GM19035 (cell line): ENCODE results near the gene FUNDC2.
"Not testable (repeated sequence)": the region's sequence is repeated elsewhere in the genome, so short reads cannot be mapped to it uniquely, and the experiment has no call there.

Experiments
- ATAC-seq: cut with Tn5 transposase; IDR thresholded peaks from one replicate; pipeline ENCODE4 v1.9.1; 2021; ENCODE audit not compliant: unreplicated experiment

FUNDC2 gene, protein sequence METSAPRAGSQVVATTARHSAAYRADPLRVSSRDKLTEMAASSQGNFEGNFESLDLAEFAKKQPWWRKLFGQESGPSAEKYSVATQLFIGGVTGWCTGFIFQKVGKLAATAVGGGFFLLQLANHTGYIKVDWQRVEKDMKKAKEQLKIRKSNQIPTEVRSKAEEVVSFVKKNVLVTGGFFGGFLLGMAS

DNA sequence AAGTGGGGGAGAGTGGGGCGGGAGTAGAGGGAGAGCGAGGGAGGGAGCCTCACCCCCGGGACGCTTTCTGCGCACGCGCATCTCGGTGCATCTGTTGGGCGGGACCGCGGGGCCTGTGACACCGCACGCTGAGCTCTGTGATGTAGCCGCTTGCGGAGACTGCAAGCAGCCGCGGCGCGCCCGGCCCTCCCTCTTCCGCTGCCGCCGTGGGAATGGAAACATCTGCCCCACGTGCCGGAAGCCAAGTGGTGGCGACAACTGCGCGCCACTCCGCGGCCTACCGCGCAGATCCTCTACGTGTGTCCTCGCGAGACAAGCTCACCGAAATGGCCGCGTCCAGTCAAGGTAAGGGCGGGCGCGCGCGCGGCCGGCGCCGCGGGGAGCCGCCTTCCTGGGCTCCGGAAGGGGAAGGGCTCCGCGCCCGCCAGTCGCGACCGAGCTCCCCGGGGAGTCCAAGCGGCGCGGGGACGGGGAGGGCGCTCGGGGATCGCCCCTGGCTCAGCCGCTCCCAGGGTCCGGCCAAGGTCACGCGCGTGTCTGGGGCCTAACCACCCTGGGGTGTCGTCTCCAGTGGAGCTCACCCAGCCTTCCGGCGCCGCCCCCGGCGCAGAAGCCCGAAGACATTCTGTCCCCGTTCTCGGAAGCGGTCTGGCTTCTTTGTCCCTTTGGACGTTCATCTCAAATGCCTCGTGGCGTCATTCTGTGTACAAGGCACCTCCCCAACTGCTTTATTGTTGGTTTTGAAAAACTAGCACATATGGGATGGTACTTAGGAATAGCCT lies at the start of gene FUNDC2:
Gene FUNDC2 (plus strand): TSS at position 118 of the 782 bp plus-strand sequence. CDS start 95 bp downstream, at position 213.
- ATAC-seq: peak; percentile 89

DNA sequence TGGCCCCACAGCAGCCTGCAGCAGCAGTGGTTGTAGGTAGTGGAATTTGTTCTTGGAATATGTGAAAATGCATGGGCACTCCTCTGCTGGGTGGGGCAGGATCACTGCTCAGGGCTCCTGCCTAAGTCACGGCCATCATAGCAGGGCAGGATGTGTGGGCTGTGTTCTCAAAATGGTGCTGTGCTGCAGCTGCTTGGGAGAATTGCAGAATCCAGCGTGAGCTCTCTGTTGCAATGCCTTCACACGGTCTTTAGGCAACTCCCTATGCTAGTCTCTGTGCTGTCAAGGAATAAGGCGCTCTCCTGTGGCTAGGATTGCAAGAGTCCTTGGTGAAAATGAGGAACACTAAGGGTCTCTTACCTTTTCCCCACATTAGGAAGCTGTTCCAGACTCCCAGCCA lies 47.0 kb upstream of the FUNDC2 start:
- ATAC-seq: no peak

DNA sequence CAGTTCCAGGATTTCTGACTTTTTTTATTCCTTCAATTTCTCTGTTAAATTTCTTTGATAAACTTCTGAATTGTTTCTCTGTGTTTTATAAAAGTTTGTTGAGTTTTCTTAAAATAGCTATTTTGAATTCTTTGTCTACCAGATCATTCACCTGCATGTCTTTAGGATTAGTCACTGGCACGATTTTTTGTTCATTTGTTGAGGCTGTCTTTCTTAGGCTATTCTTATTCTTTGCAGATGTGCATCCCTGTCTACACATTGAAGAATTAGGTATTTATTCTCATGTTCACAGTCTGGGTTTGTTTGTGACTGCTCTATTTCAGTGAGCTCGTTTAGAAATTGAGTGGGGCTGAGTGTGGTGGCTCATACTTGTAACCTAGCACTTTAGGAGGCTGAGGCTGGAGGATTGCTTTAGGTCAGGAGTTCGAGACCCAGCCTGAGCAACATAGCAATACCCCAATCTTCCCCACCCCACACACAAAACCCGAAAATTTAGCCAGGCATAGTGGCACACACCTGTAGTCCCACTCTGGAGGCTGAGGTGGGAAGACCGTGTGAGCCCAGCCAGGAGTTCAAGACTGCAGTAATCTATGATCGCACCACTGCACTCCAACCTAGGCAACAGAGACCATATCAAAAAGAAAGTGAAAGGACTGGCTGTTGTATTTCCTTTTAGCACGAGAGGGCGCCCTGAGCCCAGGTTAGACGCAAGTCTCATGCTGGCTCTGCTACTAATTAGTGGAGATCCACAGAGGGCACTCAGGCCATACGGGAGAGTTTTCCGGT lies 46.1 kb upstream of the FUNDC2 start:
- ATAC-seq: peak; percentile 87

DNA sequence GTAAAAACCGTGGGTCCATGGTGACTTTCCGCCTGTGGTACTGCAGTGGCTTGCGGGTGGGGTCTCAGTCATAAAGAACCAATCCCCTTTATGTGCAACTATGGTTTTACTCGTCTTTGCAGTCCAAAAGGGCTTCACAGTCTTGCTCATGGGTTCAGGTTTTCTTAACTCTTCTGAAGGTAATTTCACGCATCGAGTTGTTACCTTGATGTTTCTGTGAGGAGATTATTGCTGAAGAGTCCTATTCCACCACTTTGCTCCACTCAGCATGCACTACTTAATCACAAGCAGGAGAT lies 45.6 kb upstream of the FUNDC2 start:
- ATAC-seq: no peak

DNA sequence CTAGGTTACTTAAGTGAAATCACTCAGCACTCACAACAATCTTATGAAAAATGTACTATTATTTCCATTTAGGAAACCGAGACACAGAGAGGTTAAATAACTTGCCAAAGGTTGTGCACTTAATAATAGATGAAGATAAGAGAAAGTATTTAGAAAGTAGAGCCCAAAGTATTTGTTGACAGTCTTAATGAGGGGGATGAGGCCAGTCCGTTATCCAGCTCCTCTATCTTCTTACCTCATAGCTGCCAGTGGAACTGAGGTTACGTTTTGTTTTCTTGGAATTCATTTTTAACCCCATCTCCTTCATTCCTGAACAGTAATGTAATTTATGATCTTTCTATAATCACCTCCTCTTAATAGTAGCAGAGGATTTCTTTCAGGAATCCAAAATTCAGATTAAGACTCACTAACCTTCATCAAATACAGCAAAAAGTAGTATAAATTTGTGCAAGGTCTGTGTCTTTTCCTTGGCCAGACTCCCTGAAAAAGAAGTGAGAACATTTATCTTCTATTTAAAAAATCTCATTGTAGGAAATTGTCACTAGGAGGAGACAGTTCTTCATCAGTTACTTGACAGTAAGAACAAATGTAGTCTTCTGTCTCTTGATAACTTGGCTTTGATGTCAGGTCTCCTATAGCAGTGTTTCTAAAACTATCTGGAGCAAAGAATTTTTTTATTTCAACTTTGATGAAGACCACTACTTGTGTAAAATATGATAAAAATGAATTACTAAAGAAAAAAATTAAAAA lies 39.6 kb upstream of the FUNDC2 start:
- ATAC-seq: no peak

DNA sequence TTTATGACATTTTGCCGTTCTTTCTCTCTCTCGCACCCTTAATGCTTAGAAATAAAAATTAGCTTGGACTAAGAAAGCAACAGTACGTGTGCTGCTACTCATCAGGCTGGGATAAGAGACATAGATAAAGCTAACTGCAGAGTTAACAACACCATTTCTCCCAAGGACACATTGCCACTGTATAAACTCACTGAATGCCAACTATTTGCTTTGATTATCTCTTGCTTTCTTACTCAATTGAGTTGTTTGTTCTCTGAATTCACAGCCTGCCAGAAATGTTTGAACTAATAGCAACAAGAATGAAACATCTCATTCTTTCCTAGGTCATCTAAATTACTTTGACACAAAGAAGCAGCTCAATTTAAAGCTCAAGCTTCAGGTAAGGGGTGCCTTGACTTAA lies 38.7 kb upstream of the FUNDC2 start:
- no peak for ATAC-seq

DNA sequence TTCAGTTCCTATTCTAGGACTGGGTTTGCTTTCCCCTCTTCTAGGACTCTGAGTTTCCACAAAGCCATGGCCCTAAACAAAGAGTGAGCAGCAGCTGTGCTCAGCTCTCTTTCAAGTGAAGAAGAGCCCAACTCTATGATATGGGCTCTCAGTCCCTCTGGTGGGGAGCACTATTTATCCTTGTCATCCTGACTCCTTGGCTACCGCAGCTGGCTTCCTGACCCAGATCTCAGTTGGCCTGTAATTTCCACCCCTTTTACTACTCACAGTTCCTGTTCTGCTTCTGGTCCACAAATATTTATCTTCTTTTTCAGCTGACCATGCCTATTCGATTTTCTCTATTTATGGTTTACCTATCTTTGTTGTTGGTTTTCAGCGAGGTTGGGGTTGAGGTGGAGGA lies 37.9 kb upstream of the FUNDC2 start:
- ATAC-seq: no peak

DNA sequence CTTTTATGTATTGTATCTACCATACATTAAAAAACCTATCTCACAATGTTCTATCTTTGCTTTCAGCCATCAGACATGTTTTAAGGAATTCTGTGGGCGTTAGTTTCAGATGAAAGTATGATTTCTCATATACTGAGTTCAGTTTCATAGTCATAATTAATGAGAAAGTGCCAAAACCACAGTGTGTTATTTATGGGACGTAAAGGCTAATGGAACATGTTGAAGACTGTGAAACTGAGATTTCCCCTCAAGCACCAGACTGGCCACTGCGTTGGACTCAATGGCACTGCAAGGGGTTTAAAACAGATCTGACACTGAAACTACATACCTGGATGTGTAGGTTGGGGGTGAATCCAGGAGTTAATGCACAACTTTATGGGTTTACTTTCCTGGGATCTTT lies 36.1 kb upstream of the FUNDC2 start:
- ATAC-seq: no peak

DNA sequence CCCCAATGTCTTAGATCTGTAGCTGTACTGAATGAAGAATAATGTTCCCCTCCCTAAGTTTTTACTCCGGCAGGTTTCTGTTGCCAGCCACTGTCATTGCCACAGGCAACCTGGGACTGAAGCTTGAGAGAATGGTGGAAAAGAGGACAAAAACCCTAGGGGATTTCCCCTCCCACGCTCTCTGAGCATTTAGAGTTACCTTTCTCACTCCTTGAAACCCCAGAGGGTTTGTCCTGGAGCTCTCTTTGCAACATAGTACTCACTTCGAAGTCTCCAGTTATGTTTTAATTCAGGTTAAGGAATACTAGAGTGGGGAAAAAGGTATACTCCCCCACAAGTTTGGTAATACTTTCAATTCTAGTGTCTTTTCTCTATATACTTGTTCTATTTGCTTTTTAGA lies 35.6 kb upstream of the FUNDC2 start:
- ATAC-seq: no peak

DNA sequence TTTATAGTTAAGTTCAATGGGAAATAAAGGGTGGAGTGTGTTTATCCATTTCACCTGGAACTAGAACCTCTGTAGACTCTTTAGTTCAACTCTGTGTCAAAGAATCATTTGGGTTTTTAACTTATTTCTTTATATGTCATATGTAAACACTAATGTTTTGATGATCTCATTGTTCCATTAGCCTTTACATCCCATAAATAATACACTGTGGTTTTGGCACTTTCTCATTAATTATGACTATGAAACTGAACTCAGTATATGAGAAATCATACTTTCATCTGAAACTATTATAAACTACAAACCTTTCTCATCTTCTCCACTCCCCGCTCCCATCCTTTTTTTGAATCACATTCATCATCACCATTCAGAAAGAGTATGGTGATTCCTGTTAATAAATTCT lies 35.2 kb upstream of the FUNDC2 start:
- ATAC-seq: no peak

DNA sequence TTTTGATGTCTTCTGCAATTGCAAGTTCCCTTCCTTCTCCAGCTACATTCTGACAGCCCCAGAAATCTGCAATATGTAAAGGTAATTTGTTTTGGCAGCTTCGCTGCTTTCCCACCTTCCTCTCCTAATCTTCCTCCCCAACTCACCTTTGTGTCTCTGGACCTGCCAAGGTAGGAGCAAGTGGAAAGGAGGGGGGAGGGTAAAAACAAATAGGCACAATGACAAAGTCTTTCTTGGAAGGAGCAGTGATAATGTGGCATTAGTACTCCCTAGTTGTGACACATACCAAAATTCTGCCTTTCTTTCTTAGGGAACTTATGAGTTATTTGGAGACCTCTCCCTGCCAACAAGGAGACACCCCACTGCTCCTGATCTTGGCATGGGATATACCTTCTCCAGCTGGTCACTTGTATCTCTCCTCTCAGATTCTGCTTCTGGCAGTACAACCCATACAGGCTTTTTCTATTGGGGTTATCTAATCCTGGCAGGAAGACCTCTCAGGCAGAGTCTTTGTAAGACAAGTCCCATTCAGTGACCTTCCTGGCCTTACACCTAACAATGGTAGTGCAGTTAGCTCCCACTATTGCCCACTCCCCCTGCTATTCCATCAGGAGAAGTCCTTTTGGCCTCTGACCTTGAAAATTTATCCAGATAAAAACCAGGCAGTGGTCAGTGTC lies 28.3 kb upstream of the FUNDC2 start:
- ATAC-seq: no peak

DNA sequence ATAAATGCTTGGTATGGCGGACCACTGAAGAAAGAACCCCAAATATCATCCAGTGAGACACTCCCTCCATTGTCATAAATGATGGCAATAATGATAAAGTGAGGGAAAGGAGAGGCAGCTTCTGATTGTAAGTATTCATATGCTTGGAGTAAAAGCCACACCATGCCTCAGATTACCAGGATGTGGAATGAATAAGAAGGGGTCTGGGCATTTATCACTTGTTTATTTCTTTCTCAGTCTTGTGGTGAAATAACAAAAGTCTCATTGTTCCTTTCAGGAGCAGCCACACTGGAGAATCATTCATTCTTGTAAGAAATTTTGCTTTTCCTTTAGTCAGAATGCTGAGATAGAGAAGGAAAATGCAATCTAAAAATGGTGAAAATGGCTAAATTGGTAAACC lies 25.8 kb upstream of the FUNDC2 start:
- no peak for ATAC-seq

DNA sequence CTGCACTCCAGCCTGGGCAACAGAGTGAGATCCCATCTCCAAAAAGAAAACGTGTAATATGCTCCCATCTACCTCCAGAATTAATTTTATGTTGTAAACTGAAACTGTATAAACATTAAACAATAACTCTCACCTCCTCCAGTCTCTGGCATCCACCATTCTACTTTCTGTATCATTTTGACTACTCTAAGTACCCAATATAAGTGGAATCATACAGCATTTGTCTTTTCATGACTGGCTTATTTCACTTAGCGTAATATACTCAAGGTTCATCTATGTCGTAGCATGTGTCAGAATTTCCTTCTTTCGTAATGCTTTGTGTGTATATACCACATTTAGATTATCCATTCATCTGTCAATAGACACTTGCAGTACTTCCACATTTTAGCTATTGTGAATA lies 24.8 kb upstream of the FUNDC2 start:
- no peak for ATAC-seq

DNA sequence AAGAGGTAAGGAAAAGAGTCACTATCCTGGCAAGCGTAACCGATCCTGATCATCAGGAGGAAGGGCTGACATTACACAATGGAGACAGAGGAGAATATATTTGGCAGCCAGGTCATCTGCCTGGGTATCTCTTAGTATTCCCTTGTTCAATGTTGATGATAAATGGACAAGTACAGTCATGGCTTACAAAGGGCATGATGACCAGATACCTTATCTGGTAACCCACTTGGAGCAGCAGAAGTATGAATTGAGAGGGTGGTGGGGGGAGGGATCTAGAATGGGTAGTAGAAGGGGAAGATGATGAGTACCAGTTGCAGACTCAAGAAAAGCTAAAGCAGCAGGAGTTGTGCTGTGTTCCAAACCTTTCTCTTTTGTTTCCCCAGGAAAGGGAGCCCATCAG lies 21.5 kb upstream of the FUNDC2 start:
- no peak for ATAC-seq

DNA sequence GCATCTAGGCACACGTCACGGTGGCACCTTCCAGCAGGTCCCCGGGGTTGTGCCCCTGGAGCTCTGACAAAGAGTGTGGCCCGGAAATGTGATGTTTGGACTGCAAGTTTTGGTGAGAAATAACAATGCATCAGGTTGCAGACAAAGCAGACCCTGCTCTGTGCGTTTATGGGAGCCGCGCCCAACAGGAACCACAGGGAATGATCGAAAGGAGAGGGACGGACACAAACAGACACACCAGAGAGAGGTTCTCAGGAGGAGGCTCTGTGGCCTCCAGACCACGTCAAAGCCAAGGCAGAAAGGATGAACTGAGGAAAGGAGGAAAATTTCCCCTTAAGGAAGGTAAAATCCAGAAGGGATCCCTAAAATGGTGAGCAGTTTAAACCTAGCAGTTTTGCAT lies 20.3 kb upstream of the FUNDC2 start:
- ATAC-seq: not testable (repeated sequence)

DNA sequence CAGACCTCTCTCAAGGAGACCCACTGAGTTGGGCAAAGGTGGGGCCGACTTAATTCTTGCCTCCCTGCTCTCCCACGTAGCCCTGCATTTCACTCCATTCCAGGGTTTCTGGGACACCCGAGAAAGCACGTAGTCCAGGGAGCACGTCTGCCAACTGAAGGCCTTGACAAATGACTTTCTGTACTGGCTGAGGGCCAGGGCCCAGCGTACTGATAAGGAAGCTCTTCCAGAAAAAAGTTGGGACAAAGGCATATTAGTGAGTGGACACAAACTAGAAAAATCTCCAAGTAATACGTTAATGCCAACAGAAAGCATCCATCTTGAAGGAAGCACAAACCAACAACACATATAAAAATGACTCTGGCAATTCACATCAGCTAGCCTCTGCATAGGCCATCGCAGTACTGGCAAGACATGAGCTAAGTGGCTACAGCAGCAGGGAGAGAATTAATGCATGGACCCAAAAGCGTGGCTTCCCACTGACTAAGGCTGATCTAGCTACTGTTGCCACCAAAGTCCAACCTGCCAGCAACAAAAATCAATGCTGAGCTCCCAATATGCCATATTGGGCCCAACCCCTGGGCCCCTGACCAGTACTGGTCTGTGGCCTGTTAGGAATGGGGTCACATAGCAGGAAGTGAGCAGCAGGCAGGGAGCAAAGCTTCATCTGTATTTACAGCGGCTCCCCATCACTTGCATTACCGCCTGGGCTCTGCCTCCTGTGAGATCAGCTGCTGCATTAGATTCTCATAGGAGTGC lies 19.6 kb upstream of the FUNDC2 start:
- not testable (repeated sequence) for ATAC-seq

DNA sequence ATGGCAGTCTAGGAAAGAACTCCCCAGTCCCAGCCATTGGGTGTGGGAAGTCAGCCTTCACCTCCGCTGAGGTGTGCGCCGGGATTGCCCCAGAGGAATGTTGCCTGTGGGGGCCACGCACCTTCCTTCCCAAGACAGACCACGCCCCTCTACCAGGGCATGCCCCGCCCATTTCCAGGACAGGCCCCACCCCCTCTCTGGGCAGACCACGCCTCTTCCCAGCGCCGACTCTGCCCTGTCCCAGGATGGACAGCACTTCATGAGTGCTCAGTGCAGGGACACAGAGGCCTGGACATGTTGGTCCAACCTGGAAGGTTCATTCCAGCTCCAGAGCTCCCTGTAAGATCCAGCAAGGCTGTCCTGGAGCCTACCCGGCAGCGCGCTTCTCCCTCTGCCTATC lies 18.1 kb upstream of the FUNDC2 start:
- not testable (repeated sequence) for ATAC-seq

DNA sequence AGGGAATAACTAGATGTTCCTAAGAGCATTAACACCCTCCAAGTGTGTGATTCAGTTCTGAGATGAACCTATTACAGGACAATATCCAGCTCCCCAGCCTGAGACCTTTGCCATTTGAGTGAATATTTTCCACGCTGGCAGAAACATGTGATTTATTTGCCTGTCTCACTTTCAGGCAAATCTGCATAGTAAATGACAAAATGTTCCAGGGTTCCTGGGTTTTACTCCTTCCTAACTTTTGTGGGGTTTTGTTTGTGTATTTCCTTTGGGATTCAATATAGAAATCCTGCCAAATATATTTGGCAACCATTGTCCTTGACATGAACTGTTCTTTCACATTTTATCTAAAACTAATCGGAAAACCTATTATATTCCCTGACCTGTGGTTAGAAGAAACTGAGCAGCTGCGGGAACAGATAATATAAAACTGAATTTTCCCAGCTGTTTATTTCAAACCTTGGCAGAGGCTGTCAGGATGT lies 16.6 kb upstream of the FUNDC2 start:
- ATAC-seq: no peak

DNA sequence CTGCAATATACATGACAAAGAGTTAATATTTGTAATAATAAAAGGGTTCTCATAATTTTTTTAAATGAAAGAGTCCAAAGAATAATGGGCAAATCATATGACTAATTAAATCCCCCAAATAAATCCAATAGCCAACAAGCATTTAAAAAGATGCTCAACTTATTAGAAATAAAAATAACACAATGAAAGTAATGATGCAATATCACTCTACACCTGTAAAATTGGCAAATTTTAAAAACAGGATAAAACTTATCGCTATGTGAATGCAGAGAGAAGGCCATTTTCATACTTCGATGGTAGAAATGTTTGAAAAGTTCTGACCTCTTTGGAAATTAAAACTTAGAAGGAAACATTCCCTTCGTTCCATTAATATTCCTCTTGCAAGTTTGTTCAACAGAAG lies 6.1 kb upstream of the FUNDC2 start:
- no peak for ATAC-seq

DNA sequence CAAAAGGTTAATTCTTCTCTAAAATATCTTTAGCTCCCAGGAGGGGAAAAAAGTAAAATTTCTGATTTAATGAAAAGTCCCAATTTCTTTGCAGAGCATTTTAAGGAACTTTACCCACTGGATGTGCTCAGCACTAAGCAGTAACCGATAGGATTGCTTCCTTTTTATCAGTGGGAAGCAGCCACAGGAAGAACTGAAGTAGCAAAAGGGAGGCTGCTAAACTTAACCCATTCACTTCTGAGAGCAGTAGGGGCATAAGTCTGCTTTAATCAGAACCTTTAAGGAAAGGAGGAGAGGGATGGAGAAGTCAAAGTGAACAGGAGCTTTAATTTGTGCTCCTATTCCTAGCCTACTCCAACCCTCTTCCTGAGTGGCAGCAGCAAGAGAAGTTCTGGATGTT lies 4.1 kb upstream of the FUNDC2 start, which contains the start of gene F8:
Gene F8 (minus strand): TSS at position 139 of the 400 bp plus-strand sequence. CDS start 171 bp downstream, outside the sequence.
- no peak for ATAC-seq
